B cell (primary cell): ENCODE results near the gene CASZ1.

Source experiments
- EZH2 ChIP-seq: IDR thresholded peaks from 2 replicates; pipeline ENCODE4 v1.6.1; 2012; ENCODE audit warnings: borderline replicate concordance, low read depth, mild to moderate bottlenecking, moderate library complexity, low read length; ENCODE audit not compliant: insufficient read depth, poor library complexity, severe bottlenecking
- TF ChIP-seq, protein P1 (sequence below): fragments of 200-600 bp; IDR thresholded peaks from one replicate; pipeline ENCODE4 v1.8.0; 2022; ENCODE audit warnings: antibody characterized with exemption, mild to moderate bottlenecking

DNA sequence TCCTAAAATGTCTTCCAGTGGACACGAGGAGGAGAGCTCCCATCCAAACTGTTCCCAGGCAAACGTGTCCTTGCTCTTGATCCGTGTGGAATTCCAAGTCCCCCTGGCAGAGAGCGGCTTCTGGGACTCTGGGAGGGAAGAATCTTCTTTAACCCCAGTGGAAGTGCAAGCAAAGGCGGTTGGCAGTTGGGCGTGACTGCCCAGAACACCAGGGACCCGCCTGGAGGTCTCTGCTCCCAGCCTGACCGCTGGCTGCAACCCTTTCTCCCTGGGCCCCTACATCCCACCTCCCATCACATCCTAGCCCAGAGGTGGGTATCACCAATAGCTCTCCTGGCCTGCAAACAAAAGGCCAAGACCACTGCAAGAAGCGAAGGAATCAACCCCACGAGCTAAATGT is 17.8 kb downstream of the CASZ1 start:
- TF ChIP-seq, protein P1, sequence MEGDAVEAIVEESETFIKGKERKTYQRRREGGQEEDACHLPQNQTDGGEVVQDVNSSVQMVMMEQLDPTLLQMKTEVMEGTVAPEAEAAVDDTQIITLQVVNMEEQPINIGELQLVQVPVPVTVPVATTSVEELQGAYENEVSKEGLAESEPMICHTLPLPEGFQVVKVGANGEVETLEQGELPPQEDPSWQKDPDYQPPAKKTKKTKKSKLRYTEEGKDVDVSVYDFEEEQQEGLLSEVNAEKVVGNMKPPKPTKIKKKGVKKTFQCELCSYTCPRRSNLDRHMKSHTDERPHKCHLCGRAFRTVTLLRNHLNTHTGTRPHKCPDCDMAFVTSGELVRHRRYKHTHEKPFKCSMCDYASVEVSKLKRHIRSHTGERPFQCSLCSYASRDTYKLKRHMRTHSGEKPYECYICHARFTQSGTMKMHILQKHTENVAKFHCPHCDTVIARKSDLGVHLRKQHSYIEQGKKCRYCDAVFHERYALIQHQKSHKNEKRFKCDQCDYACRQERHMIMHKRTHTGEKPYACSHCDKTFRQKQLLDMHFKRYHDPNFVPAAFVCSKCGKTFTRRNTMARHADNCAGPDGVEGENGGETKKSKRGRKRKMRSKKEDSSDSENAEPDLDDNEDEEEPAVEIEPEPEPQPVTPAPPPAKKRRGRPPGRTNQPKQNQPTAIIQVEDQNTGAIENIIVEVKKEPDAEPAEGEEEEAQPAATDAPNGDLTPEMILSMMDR = no peak
- no peak for TF ChIP-seq EZH2
